ENCODE results near the gene DSE. TPM values are rescaled to one million over a fixed set of nuclear protein-coding genes. Genes with fewer than 3 reads are reported as not detected.

DSE gene
- total RNA-seq, 1 donor, result 50.7 TPM

DNA sequence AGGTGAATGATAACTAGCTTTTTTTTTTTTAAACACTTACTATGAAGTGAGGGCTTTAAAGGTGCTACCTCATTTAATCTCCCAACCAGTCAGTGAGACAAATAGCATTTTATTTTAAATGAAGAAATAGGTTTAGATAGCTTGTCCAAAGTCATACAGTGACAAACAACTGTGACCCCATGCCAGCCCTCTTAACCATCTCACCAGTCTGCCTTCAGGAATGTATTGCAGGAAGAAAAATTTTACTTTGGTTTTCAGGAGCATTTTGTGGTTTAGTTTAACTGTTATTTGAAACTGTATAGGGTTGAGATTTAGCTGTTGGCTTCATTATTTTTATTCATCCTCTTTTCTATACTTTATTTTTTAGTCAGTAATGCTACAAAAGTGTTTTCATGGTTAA, 18.6 kb downstream of the DSE start:
- TF ChIP-seq, protein P1, sequence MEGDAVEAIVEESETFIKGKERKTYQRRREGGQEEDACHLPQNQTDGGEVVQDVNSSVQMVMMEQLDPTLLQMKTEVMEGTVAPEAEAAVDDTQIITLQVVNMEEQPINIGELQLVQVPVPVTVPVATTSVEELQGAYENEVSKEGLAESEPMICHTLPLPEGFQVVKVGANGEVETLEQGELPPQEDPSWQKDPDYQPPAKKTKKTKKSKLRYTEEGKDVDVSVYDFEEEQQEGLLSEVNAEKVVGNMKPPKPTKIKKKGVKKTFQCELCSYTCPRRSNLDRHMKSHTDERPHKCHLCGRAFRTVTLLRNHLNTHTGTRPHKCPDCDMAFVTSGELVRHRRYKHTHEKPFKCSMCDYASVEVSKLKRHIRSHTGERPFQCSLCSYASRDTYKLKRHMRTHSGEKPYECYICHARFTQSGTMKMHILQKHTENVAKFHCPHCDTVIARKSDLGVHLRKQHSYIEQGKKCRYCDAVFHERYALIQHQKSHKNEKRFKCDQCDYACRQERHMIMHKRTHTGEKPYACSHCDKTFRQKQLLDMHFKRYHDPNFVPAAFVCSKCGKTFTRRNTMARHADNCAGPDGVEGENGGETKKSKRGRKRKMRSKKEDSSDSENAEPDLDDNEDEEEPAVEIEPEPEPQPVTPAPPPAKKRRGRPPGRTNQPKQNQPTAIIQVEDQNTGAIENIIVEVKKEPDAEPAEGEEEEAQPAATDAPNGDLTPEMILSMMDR (IDR thresholded peaks at IDR 0.05; ENCODE audit: insufficient read depth, low read length), result no peak
- H3K4me3 ChIP-seq (ENCODE audit: low read depth, low read length), result no peak overlapping the region
- DNase-seq (ENCODE audit: low read depth), result no peak

DNA sequence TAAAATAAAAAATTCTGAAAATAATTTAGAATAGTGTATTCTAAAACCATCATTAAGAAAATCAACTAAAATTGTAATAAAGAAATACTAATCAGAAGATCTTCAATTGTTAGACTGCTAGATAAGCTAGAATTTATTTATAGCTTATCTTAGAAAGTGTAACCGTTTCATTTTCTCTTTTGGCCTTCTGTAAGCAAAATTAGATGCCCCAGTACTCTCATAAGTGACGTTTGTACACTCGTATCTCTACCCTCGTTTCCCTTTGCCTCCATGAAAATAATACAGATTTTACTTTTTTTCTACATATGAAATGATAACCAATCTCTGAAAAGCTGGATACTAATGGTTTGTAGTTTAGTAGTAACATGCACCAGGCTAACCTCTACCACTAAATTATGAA, 19.8 kb downstream of the DSE start:
- TF ChIP-seq, protein P1 (IDR thresholded peaks at IDR 0.05; ENCODE audit: insufficient read depth, low read length), result no peak
- H3K4me3 ChIP-seq (ENCODE audit: low read depth, low read length), result no peak overlapping the region
- no peak for DNase-seq (ENCODE audit: low read depth)

DNA sequence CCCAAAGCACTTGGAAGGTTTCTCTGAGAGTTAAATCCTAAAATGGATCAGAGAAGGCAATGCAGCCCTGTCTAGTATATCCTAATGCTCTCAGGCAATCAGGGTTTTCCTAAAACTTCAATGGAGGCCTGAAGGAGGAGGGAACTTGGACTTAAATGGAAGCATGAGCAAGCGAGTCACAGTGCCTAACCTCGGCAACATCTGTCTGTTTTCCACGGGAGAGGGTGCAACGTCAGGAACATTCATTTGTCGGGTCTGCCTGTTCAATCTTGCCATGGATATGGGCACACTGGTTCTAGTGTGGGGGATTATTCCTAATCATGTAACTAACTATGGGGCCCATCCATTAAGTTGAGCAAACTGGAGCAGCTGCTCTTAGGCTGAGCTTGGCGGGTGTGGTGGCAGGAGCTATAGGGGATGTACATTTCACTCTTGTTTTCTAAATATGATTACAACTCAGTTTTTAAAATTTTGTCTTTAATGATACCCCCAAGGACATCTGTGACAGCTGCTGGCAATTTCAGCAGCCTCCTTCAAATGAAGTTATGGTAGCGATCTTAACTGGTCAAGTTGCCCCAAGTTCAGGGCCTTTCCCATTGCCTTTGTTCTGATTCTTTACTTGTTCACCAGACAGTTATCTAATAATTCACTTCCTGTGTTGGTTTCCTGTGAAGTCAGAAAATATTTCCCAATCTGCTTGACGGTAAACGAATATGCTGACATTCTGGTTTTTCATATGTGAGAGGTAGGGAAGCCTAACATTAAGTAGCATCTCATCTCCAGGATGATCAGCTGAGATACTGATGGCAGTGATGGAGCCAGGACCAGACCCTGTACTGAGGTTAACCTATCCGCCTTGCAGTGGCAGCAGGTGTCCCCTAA, 21.6 kb downstream of the DSE start:
- TF ChIP-seq, protein P1 (IDR thresholded peaks at IDR 0.05; ENCODE audit: insufficient read depth, low read length), result no peak
- H3K4me3 ChIP-seq (ENCODE audit: low read depth, low read length), result no peak overlapping the region
- peak; percentile 39 for DNase-seq (ENCODE audit: low read depth)

DNA sequence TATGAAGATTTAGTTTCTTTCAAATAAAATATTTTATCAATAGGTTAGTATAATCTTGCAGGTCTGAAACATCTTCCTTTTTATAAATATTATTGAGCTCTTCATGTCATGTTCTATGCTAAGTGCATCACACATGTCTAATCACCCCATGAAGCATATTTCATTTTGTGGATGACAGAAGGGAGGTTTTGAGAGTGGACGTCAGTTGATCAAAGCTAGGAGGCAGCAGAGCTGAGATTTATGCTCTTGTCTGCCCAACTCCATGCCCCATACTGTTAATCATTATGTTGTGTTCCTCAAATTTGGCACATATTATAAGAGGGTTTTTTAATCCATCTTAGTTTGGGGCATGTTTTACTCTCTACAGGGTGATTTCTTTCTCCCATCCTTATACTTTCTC, 22.7 kb downstream of the DSE start:
- no peak overlapping the region for H3K4me3 ChIP-seq (ENCODE audit: low read depth, low read length)
- DNase-seq (ENCODE audit: low read depth), result no peak
- TF ChIP-seq, protein P1 (IDR thresholded peaks at IDR 0.05; ENCODE audit: insufficient read depth, low read length), result peak; percentile 5

DNA sequence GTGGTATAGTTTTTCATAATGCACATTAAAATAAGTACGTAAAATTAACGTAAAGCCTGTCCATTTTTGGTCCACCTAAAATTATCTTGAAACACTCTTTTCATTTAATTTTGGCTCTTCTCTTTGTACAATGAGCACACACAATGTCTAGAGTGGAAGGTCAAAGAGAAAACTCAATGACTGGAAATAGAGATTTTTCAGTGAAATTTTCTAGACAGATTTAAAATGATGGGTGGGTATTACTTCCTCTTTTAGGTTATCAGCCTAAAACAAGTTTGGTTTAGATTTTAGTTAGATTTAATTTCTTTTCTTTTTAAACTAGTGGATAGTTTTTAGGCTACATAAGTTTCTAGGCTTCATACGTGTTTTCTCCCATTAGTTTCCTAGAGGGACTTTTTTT, 24.9 kb downstream of the DSE start:
- H3K4me3 ChIP-seq (ENCODE audit: low read depth, low read length), result no peak overlapping the region
- TF ChIP-seq, protein P1 (IDR thresholded peaks at IDR 0.05; ENCODE audit: insufficient read depth, low read length), result no peak
- no peak for DNase-seq (ENCODE audit: low read depth)

DNA sequence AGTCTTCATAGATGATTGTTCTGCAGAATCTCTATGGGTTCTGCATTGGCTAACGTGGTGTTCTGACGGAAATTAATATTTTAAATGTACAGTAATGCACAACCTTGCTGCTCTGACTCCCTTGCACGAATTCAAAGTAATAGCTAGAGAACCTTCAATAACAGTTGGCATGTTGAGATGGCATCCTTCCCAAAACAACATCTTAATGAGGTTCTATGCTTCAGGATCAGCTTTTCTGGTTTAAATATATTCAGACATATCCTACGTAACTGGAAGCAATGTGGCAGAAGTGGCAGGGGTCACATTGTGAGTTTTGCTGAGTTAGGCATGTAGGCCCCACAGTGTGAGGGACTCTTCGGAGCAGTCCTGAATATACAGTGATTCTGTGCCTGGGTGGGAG, 25.7 kb downstream of the DSE start:
- TF ChIP-seq, protein P1 (IDR thresholded peaks at IDR 0.05; ENCODE audit: insufficient read depth, low read length), result no peak
- peak; percentile 16 for DNase-seq (ENCODE audit: low read depth)
- H3K4me3 ChIP-seq (ENCODE audit: low read depth, low read length), result no peak overlapping the region

Measured in fibroblast of the aortic adventitia (primary cell).